Measurements from ENCODE around the gene MED15.
"Not testable (repeated sequence)": the region's sequence is repeated elsewhere in the genome, so short reads cannot be mapped to it uniquely, and the experiment has no call there.

MED15 gene

GRCh38 chr22:20607157-20607907, 99.9 kb downstream of the MED15 start:
- DNase-seq, result no peak

DNA sequence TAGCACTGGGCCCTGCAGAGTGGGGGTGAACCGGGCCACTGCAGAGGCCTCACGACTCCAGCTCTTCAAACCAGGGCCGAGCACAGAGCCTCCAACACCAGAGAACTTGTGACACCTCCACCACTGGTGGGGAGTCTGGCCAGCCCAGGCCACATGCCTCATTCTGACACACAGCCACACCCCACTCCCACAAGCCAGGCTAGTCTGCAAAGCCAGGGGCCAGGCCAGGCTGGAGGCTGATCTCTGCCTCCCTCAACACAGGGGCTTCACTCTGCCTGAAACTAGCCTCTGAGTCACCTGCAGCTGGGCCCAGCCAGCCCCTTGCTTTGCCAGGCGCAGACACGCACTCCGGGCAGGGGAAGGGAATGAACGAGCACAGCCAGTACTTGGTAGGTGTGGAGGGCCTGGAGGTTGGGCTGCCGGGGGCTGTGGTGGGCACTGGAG, 102.9 kb downstream of the MED15 start:
- DNase-seq, result no peak

DNA sequence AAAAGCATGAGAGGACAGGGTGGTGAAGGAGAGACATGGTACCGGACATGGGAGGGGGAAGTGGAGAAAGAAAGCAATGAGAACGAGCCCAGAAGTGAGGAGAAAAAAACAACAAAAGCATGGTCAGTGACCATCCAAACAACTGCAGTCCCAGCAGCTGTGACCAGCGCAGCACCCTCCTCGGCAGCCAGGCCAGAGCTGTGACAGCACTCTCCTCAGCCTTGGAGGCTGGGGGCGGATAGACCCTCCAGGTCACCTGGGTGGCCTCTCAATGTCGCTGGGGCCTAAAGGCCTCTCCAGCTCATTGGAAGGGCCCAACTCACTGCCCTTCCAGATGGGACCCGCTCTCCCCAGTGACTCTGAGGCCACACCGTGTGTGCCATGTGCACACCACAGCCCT, 103.3 kb downstream of the MED15 start:
- no peak for DNase-seq

- no peak for DNase-seq
Observed at GRCh38 chr22:20611418-20611817, 104.0 kb downstream of the MED15 start.

GRCh38 chr22:20613301-20613700, 105.9 kb downstream of the MED15 start:
- DNase-seq, result no peak

DNA sequence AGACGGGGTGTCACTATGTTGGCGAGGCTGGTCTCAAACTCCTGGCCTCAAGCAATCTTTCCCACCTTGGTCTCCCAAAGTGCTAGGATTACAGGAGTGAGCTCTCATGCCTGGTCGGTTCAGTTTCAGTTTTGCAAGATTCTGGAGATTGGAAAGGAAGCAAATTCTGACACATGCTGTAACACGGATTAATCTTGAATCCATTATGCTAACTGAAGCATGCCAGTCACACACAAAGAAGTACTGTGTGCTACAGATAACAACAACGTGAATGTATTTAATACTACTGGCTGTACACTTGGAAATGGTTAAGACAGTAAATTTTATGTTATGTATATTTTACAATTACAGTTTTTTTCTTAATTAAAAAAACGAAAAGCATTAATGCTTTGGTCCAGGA, 107.6 kb downstream of the MED15 start:
- DNase-seq, result no peak

DNA sequence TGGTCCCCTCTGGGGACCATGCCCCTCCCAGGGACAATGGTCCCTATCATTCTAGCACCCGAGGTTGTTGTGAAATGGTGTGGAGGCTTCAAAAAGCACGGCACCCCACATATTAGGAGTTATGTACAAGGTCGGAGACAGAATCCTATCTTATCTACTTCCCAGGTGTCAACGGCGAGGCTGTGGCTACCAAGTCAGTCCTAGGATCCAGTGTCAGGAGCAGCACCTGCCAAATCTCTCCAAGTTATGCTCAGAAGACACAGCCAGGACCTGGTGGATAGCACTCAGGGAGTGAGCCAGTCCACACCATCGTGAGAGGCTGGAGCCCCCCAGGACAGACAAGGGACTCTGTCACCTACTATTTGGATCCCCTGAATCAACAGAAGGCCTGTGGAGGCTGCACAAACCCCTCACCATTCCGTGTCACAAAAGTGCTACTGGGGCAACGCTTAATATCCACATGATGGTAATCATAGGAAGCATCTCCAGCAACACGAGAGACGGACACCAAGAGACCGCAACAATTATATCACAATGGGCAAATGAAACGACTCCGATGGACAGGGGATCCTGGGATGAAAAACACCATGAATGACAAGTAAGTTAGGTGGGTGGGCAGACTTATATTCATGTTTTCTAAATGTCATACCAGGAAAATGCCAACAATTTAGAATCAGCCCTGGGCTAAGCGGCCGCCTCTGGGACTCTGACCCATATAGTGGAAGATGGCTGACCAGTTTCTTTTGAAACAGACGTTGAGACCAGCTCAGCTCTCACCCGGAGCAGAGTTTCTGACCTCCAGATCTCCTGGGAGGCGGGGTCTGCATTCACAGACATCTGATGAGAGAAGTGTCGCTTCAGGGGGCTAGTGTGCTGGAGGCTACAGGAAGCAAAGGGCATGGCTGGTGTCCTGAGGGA, 108.4 kb downstream of the MED15 start:
- no peak for DNase-seq

GRCh38 chr22:20616451-20617043, 109.1 kb downstream of the MED15 start:
- no peak for DNase-seq

DNA sequence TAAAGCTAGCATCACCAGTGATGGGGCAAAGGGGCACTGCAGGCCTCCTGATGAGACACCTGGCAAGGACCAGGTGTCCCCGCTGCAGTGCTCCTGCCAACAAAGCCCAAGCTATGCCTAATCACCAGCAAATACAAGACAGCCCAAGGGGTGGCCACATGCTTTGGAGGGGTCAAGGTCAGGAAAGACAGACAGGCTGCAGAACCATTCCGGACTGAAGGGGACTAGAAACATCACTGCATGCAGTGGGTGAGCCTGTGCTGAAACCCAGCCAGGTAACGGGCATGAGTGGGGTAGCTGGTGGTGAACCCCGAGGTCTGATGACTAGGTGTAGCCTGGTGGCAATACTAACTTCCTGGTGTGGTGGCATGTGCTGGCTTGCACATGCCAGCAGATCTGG, 111.1 kb downstream of the MED15 start:
- no peak for DNase-seq

DNA sequence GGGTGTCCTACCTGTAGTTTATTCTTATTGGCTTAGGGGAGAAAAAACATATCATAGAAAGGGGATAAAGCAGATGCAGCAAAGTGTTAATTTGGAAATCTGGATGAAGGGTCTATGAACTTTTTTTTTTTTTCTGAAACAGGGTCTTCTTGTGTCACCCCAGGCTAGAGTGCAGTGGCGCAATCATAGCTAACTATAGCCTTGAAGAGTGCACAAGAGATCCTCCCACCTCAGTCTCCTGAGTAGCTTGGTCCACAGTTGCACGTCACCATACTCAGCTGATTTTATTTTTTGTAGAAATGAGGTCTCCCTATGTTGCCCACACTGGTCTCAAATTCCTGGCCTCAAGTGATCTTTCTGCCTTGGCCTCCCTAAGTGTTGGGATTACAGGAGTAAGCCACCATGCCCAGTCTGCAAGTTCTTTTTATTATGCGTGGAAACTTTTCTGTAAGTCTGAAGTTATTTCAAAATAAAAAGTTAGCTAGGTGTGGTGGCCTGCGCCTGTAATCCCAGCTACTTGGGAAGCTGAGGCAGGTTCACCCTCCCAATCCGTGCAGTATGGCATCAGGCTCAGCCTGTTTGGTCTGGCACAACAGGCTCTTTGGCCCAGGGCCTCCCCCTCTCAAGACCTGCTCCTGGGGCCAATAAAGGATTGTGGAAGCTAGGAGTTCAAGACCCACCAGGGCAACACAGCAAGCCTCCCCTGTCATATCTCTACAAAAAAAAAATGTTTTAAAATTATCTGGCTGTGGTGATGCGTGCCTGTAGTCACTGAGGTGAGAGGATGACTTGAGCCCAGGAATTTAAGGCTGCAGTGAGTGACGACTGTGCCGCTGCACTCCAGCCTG, 111.9 kb downstream of the MED15 start:
- DNase-seq, result no peak

GRCh38 chr22:20619893-20620194, 112.4 kb downstream of the MED15 start:
- DNase-seq, result not testable (repeated sequence)

- no peak for DNase-seq
Observed at GRCh38 chr22:20621162-20621561, 113.8 kb downstream of the MED15 start.

- DNase-seq, result no peak
Observed at GRCh38 chr22:20622650-20623339, 115.4 kb downstream of the MED15 start.

DNA sequence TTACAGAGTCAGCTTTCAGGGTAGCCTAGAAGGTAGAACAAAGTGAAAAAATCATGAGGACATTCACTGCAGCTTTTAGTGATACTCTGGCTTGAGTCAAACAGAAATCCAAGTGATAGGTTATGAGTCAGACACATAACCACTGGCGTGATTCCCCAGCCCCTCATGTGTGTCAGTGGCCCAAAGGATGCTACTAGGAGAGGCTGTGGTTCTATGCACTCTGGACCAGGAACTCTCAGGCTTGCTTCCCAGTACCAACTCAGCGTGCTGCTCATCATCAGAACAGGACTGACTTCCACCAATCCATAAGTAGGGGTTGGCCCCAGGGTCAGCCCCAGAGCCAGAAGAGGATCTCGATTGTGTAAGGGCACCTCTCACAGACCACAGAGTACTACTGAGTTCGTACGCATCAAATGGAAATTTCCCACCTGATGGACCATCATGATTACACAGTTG, 116.8 kb downstream of the MED15 start:
- no peak for DNase-seq

DNA sequence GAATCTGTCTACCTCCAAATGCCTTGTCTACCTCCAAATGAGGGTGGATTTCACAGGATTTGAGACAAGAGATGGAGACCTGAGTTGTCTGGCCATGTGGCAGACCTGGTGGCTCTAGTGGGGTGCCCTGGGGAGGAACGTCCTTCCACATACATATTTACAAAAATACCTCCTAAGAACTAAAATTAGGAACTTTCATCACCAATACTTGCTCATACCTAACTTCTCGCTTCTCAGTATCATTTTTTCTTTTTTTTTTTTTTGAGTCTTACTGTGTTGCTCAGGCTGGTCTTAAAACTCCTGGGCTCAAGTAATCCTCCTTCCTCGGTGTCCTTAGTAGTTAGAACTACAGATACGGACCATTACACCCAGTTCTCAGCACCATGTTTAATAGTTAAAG, 117.9 kb downstream of the MED15 start:
- DNase-seq, result no peak

DNA sequence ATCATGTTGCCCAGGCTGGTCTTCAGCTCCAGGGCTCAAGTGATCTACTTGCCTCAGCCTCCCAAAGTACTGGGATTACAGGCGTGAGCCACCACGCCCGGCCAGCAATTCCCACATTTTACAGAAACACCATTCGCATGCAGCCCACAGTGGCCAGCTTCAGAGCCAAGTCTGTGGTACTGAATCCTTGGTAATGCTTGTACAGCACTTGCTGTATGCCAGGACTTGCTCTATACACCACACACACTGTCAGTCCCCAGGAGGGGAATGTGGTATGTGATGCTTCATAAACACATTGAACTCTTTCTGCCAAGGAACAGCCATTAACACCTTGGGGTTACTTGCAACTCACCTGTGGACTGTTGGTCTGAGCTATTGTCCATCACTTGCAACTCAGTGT, 119.4 kb downstream of the MED15 start:
- DNase-seq, result no peak

DNA sequence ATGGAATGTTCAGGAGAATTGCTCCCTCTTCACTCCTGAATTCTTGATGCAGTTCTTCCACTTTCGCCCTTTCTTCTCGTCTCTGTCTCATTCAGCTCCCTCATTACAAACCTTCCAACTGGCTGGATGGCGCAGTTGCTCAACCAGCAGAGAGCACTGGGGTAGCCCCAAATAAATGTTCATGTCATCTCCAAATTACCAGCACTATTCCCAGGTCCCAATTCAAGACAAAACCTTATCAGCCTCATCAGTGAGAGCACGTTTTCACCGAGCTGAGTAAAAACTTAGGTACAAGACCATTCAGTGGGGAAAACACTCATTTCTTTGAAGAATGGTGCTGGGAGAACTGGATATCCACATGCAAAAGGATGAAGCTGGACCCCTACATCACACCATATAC, 120.0 kb downstream of the MED15 start:
- DNase-seq, result no peak

- no peak for DNase-seq
Observed at GRCh38 chr22:20628081-20628939, 120.9 kb downstream of the MED15 start.

GRCh38 chr22:20629401-20629800, 122.0 kb downstream of the MED15 start:
- DNase-seq, result no peak

DNA sequence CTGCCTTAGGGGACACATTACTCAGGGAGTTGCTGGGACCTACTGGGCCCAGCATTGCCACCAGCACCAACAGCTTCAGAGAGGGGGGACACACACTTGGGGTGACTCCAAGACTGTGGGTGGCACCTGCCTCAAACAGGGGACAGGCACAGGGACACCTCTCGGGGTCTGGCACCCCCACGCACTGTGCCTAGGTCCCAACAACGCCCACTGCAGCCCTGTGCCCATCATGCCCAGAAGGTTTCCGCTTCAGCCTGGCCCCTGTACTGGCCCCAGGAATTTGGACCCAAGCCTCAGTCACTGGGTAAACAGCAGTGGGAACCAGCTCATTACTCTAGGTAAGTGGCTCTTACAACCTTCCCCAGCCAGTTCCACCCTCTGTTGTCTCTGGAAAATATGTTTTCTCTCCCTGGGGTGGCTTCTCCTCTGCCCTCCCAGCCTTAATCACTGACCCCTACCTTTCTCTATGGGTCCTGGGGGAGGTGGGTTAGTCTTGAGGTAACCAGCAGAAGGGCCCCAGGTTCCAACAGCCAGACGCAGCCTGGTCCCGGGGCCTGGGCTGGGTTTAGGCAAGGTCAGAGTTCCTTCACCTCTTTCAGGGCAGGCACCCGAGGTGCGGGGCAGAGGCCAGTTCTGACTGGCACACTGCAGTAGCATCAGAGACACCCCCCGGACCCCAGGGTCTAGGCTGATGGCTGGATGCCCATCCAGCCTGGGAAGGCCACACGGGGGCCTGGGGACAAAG, 123.6 kb downstream of the MED15 start:
- no peak for DNase-seq

All from GF-D8 (cell line).